ENCODE data around the gene LYPD6B. TPM values are rescaled to one million over a fixed set of nuclear protein-coding genes. Genes with fewer than 3 reads are reported as not detected.

Gene LYPD6B
- total and polyA plus RNA-seq, 10 of the 15 experiments (the other 5 are each of a cell fraction or from before 2014, with no cell fraction given) = 1.0 to 6.6 (median 4.0) TPM

GRCh38 chr2:149223472-149224095 lies 185.1 kb downstream of the LYPD6B start (continued):
- no peak for TF ChIP-seq CHD1 (IDR thresholded peaks at IDR 0.05; ENCODE audit: low read depth, low read length)

DNA sequence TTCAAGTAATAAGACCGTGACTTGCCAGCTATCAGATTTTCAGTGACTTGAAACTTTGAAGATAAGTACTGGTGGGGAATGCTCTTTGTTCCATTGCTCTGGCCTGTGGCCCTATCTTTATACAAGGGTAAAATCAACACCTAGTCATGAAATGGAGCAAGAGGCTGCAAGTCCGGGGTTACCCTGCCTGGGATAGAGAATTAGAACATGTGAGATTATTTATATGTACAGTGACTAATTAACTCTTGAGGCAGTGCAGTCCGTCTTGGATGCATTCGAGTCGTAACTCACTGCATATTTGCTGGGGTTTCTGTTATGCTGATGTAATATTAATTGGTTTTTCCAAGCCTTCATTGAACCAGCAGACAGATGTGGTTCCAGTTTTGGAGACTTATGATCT lies 186.0 kb downstream of the LYPD6B start:
- WGBS (ENCODE audit: insufficient coverage, insufficient replicate concordance, low lambda C conversion rate, missing lambda C conversion rate) = 59% methylated on average over 5 of the region's 5 CpGs
- CTCF ChIA-PET = no interaction called here
- Histone ChIP-seq H3K27me3 (replicated peaks in 1 of 2; ENCODE audit: control insufficient read depth in 2 of 2, insufficient read depth in 2 of 2, low read length in 1 of 2) (0 out of 4 replicates have a peak, but pooled peaks cover 0 to 3% of the 10 kb centered on the region in 2 experiments), H3K9me3 (replicated peaks; ENCODE audit: control insufficient read depth, insufficient read depth, low read length) (no peaks in the 10 kb centered on the region), H4K20me1 (ENCODE audit: control insufficient read depth, insufficient read depth) (no peaks in the 10 kb centered on the region), H3K4me3 (no peak overlapping the region), H3K4me1 (ENCODE audit: control insufficient read depth, insufficient read depth, low read length) (no peaks in the 10 kb centered on the region), H3K9ac (ENCODE audit: control insufficient read depth, insufficient read depth, low read length) (no peak overlapping the region), H3K4me2 (ENCODE audit: control insufficient read depth, insufficient read depth) (no peak overlapping the region), H3K27ac (ENCODE audit: control insufficient read depth, insufficient read depth) (no peak overlapping the region), H3K36me3 (ENCODE audit: control insufficient read depth in 2 of 2, insufficient read depth in 2 of 2, low read length in 1 of 2) (no peaks in the 10 kb centered on the region), H2AFZ (ENCODE audit: control insufficient read depth, low read depth, low read length) (no peak overlapping the region), H3K79me2 (ENCODE audit: control insufficient read depth, insufficient read depth, low read length) (no peaks in the 10 kb centered on the region)
- in situ Hi-C loops (cut with MboI) = no loop called here
- SMC1A ChIA-PET (ENCODE audit: uncharacterized antibody, unreplicated experiment) = no interaction called here
- DNase-seq (ENCODE audit: low read depth, low spot score) = no peak
- BruUV-seq (replicated peaks) = no TSS peak
- no peak for ATAC-seq
- intact Hi-C loops (cut with micrococcal nuclease; ENCODE audit: unreplicated experiment) = no loop called here
- POLR2A ChIA-PET = no interaction called here
- RAD21 ChIA-PET (ENCODE audit: unreplicated experiment) = no interaction called here
- no peak for FAIRE-seq
- TF ChIP-seq MAX (IDR thresholded peaks at IDR 0.05; ENCODE audit: low read depth, low read length) (no peak), MYC (IDR thresholded peaks at IDR 0.05; ENCODE audit: insufficient read depth, insufficient read length, insufficient replicate concordance, low read length, severe bottlenecking) (no peak), YBX1 (IDR thresholded peaks at IDR 0.05) (no peak), CBX5 (IDR thresholded peaks at IDR 0.05; ENCODE audit: low read depth) (no peak), CHD4 (IDR thresholded peaks at IDR 0.05) (no peak), BHLHE40 (IDR thresholded peaks at IDR 0.05; ENCODE audit: borderline replicate concordance in 1 of 2, low read depth in 2 of 2, low read length in 1 of 2) (no peak), LARP7 (IDR thresholded peaks at IDR 0.05) (no peak), STAT3 (IDR thresholded peaks at IDR 0.05; ENCODE audit: low read depth, low read length) (no peak), ZBTB33 (IDR thresholded peaks at IDR 0.05) (no peak), REST (IDR thresholded peaks at IDR 0.05; ENCODE audit: low read depth, low read length) (no peak), KAT2A (conservative IDR thresholded peaks at IDR 0.05; ENCODE audit: control insufficient read depth, low read depth, low read length) (no peak), SREBF2 (IDR thresholded peaks at IDR 0.05; ENCODE audit: low read length) (no peak), SMAD1 (IDR thresholded peaks at IDR 0.05; ENCODE audit: low read depth, partially characterized antibody) (no peak), NR2F1 (conservative IDR thresholded peaks at IDR 0.05) (no peak), KDM1A (IDR thresholded peaks at IDR 0.05; ENCODE audit: borderline replicate concordance) (no peak)
- TF ChIP-seq, protein P1, sequence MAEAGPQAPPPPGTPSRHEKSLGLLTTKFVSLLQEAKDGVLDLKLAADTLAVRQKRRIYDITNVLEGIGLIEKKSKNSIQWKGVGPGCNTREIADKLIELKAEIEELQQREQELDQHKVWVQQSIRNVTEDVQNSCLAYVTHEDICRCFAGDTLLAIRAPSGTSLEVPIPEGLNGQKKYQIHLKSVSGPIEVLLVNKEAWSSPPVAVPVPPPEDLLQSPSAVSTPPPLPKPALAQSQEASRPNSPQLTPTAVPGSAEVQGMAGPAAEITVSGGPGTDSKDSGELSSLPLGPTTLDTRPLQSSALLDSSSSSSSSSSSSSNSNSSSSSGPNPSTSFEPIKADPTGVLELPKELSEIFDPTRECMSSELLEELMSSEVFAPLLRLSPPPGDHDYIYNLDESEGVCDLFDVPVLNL (IDR thresholded peaks at IDR 0.05; ENCODE audit: low read depth, low read length) = no peak
